ENCODE results near the gene KIAA2012.

Gene KIAA2012

GRCh38 chr2:202036601-202037037, 36.4 kb upstream of the KIAA2012 start:
- DNase-seq (ENCODE audit: insufficient read length, low spot score) (no peak), FAIRE-seq (no peak)
- TF ChIP-seq POLR2A (IDR thresholded peaks at IDR 0.05; ENCODE audit: low read depth, low read length) = no peak

- TF ChIP-seq POLR2A (IDR thresholded peaks at IDR 0.05; ENCODE audit: low read depth, low read length) = no peak
- no peak for DNase-seq (ENCODE audit: insufficient read length, low spot score)
- FAIRE-seq = no peak
Measured at GRCh38 chr2:202037086-202037485, 36.0 kb upstream of the KIAA2012 start.

GRCh38 chr2:202038471-202039277, 34.4 kb upstream of the KIAA2012 start:
- peak; percentile 44 for DNase-seq (ENCODE audit: insufficient read length, low spot score)
- no peak for TF ChIP-seq POLR2A (IDR thresholded peaks at IDR 0.05; ENCODE audit: low read depth, low read length)
- peak; percentile 83 for FAIRE-seq

- no peak for TF ChIP-seq POLR2A (IDR thresholded peaks at IDR 0.05; ENCODE audit: low read depth, low read length)
- no peak for FAIRE-seq
- no peak for DNase-seq (ENCODE audit: insufficient read length, low spot score)
Measured at GRCh38 chr2:202039278-202040078, 33.6 kb upstream of the KIAA2012 start.

GRCh38 chr2:202040079-202040844, 32.8 kb upstream of the KIAA2012 start:
- DNase-seq (ENCODE audit: insufficient read length, low spot score) (no peak), FAIRE-seq (no peak)
- TF ChIP-seq POLR2A (IDR thresholded peaks at IDR 0.05; ENCODE audit: low read depth, low read length) = no peak

GRCh38 chr2:202042444-202042843, 30.6 kb upstream of the KIAA2012 start:
- DNase-seq (ENCODE audit: insufficient read length, low spot score) (no peak), FAIRE-seq (peak; percentile 53)

GRCh38 chr2:202043475-202043874, 29.6 kb upstream of the KIAA2012 start:
- no peak for FAIRE-seq
- no peak for TF ChIP-seq POLR2A (IDR thresholded peaks at IDR 0.05; ENCODE audit: low read depth, low read length)
- no peak for DNase-seq (ENCODE audit: insufficient read length, low spot score)

More at GRCh38 chr2:202042444-202042843, 30.6 kb upstream of the KIAA2012 start:
- TF ChIP-seq POLR2A (IDR thresholded peaks at IDR 0.05; ENCODE audit: low read depth, low read length) = no peak

- TF ChIP-seq POLR2A (IDR thresholded peaks at IDR 0.05; ENCODE audit: low read depth, low read length) = no peak
- FAIRE-seq = no peak
- DNase-seq (ENCODE audit: insufficient read length, low spot score) = no peak
Measured at GRCh38 chr2:202044777-202045176, 28.3 kb upstream of the KIAA2012 start.

GRCh38 chr2:202046572-202046971, 26.5 kb upstream of the KIAA2012 start:
- FAIRE-seq (no peak), DNase-seq (ENCODE audit: insufficient read length, low spot score) (no peak)
- TF ChIP-seq POLR2A (IDR thresholded peaks at IDR 0.05; ENCODE audit: low read depth, low read length) = no peak

GRCh38 chr2:202049092-202049728, 23.8 kb upstream of the KIAA2012 start:
- FAIRE-seq = no peak
- DNase-seq (ENCODE audit: insufficient read length, low spot score) = no peak
- TF ChIP-seq POLR2A (IDR thresholded peaks at IDR 0.05; ENCODE audit: low read depth, low read length) = no peak

GRCh38 chr2:202049840-202050239, 23.2 kb upstream of the KIAA2012 start:
- FAIRE-seq (no peak), DNase-seq (ENCODE audit: insufficient read length, low spot score) (no peak)
- TF ChIP-seq POLR2A (IDR thresholded peaks at IDR 0.05; ENCODE audit: low read depth, low read length) = no peak

GRCh38 chr2:202050652-202051051, 22.4 kb upstream of the KIAA2012 start:
- no peak for FAIRE-seq
- DNase-seq (ENCODE audit: insufficient read length, low spot score) = no peak
- no peak for TF ChIP-seq POLR2A (IDR thresholded peaks at IDR 0.05; ENCODE audit: low read depth, low read length)

GRCh38 chr2:202051499-202052161, 21.4 kb upstream of the KIAA2012 start:
- FAIRE-seq = no peak

More at GRCh38 chr2:202051499-202052161, 21.4 kb upstream of the KIAA2012 start:
- no peak for DNase-seq (ENCODE audit: insufficient read length, low spot score)
- no peak for TF ChIP-seq POLR2A (IDR thresholded peaks at IDR 0.05; ENCODE audit: low read depth, low read length)
